GM23338 (cell line): ENCODE results near the gene ATOSA. TPM values are rescaled to one million over a fixed set of nuclear protein-coding genes. Genes with fewer than 3 reads are reported as not detected.

Experiments used
- ATAC-seq: fragments of 200-7000 bp; cut with Tn5 transposase; 3 replicates; pipeline ENCODE4 v1.9.1; 2020
- DNase-seq: peaks from one replicate; pipeline ENCODE4 v3.0.0-alpha.2; 2015; ENCODE audit warnings: low spot score
- H2AFZ ChIP-seq: fragments of 200-600 bp; sonication (generic); 2 replicates; pipeline ENCODE4 v1.8.0; 2016; ENCODE audit warnings: antibody characterized with exemption, mild to moderate bottlenecking, moderate library complexity
- H3F3A ChIP-seq: fragments of 200-600 bp; sonication (generic); replicated peaks from 2 replicates; pipeline ENCODE4 v1.8.0; 2017; ENCODE audit warnings: antibody characterized with exemption, mixed run types, low read depth
- H3K27ac ChIP-seq: fragments of 200-600 bp; sonication (generic); 2 replicates; pipeline ENCODE4 v1.6.1; 2016; ENCODE audit warnings: low read depth
- H3K27me3 ChIP-seq: fragments of 200-600 bp; sonication (generic); 2 replicates; pipeline ENCODE4 v1.8.0; 2016; ENCODE audit warnings: mild to moderate bottlenecking, mixed run types, moderate library complexity; ENCODE audit not compliant: insufficient read depth
- H3K36me3 ChIP-seq: fragments of 200-600 bp; sonication (generic); 2 replicates; pipeline ENCODE4 v1.8.0; 2016; ENCODE audit warnings: mild to moderate bottlenecking; ENCODE audit not compliant: insufficient read depth
- H3K4me1 ChIP-seq: fragments of 200-600 bp; sonication (generic); 2 replicates; pipeline ENCODE4 v1.8.0; 2016; ENCODE audit warnings: mild to moderate bottlenecking, moderate library complexity; ENCODE audit not compliant: insufficient read depth
- H3K4me2 ChIP-seq: fragments of 200-600 bp; sonication (generic); 2 replicates; pipeline ENCODE4 v1.7.1; 2017; ENCODE audit warnings: mixed run types
- H3K4me3 ChIP-seq: fragments of 200-600 bp; sonication (generic); 2 replicates; pipeline ENCODE4 v1.6.1; 2016; ENCODE audit warnings: mixed run types
- H3K79me2 ChIP-seq: fragments of 200-600 bp; sonication (generic); replicated peaks from 2 replicates; pipeline ENCODE4 v1.8.0; 2017; ENCODE audit warnings: mild to moderate bottlenecking; ENCODE audit not compliant: insufficient read depth
- H3K9me2 ChIP-seq: fragments of 200-600 bp; sonication (generic); 2 replicates; pipeline ENCODE4 v1.8.0; 2017; ENCODE audit not compliant: insufficient read depth
- H4K20me1 ChIP-seq: fragments of 200-600 bp; sonication (generic); replicated peaks from 2 replicates; pipeline ENCODE4 v1.8.0; 2017; ENCODE audit warnings: mild to moderate bottlenecking; ENCODE audit not compliant: insufficient read depth
- H3K27ac Mint-ChIP-seq: 2 replicates; pipeline ENCODE4 v1.8.0; 2020; ENCODE audit warnings: inconsistent platforms, mild to moderate bottlenecking, moderate library complexity, mixed read lengths
- H3K27me3 Mint-ChIP-seq: 3 replicates; pipeline ENCODE4 v1.8.0; 2022; ENCODE audit warnings: low read depth, mild to moderate bottlenecking, moderate library complexity, mixed read lengths, inconsistent platforms; ENCODE audit not compliant: insufficient read depth, poor library complexity
- H3K36me3 Mint-ChIP-seq: 3 replicates; pipeline ENCODE4 v1.8.0; 2021; ENCODE audit warnings: low read depth, mild to moderate bottlenecking, inconsistent platforms, moderate library complexity, mixed read lengths
- H3K4me1 Mint-ChIP-seq: 3 replicates; pipeline ENCODE4 v1.8.0; 2020; ENCODE audit warnings: mild to moderate bottlenecking, inconsistent platforms, mixed read lengths
- H3K4me3 Mint-ChIP-seq: 3 replicates; pipeline ENCODE4 v1.8.0; 2021; ENCODE audit warnings: moderate library complexity, mild to moderate bottlenecking, inconsistent platforms, mixed read lengths
- H3K9me3 Mint-ChIP-seq: 3 replicates; pipeline ENCODE4 v1.8.0; 2020; ENCODE audit warnings: moderate library complexity, mild to moderate bottlenecking, inconsistent platforms, mixed read lengths
- CREB1 ChIP-seq: fragments of 250-450 bp; sonication (Bioruptor Pico); IDR thresholded peaks from 2 replicates; pipeline ENCODE4 v1.5.0; 2020; ENCODE audit warnings: low read depth, mild to moderate bottlenecking, moderate library complexity
- CTCF ChIP-seq, 2 experiments: fragments of 200-600 bp in 1 of 2; sonication (generic) in 1 of 2; conservative IDR thresholded peaks; 2 replicates each; pipeline versions ENCODE4 v1.5.1 to v1.6.1; 2016 to 2017; ENCODE audit warnings: antibody characterized with exemption in 2 of 2, low read depth in 2 of 2, mild to moderate bottlenecking in 2 of 2, moderate library complexity in 1 of 2
- ETS1 ChIP-seq: IDR thresholded peaks from 2 replicates; pipeline ENCODE4 v1.6.1; 2016; ENCODE audit warnings: antibody characterized with exemption
- EZH2 ChIP-seq: fragments of 200-600 bp; sonication (generic); IDR thresholded peaks from one replicate; pipeline ENCODE4 v1.8.0; 2017; ENCODE audit warnings: antibody characterized with exemption, mild to moderate bottlenecking, low read depth; ENCODE audit not compliant: unreplicated experiment
- EZH2phosphoT487 ChIP-seq: fragments of 200-600 bp; sonication (generic); IDR thresholded peaks from one replicate; pipeline ENCODE4 v1.8.1; 2018; ENCODE audit warnings: antibody characterized with exemption; ENCODE audit not compliant: unreplicated experiment
- JUNB ChIP-seq: IDR thresholded peaks from one replicate; pipeline ENCODE4 v1.6.1; 2016; ENCODE audit warnings: antibody characterized with exemption; ENCODE audit not compliant: unreplicated experiment
- NANOG ChIP-seq: IDR thresholded peaks from 2 replicates; pipeline ENCODE4 v1.6.1; 2016; ENCODE audit warnings: antibody characterized with exemption, borderline replicate concordance
- POLR2AphosphoS5 ChIP-seq: IDR thresholded peaks from 2 replicates; pipeline ENCODE4 v1.6.1; 2016; ENCODE audit warnings: antibody characterized with exemption, low read depth
- REST ChIP-seq: IDR thresholded peaks from one replicate; pipeline ENCODE4 v1.6.1; 2018; ENCODE audit warnings: antibody characterized with exemption; ENCODE audit not compliant: unreplicated experiment
- STAT1 ChIP-seq: IDR thresholded peaks from one replicate; pipeline ENCODE4 v1.6.1; 2016; ENCODE audit warnings: antibody characterized with exemption; ENCODE audit not compliant: unreplicated experiment
- ZNF114 ChIP-seq: fragments of 250-450 bp; sonication (Bioruptor Pico); IDR thresholded peaks from 2 replicates; pipeline ENCODE4 v1.5.0; 2020; ENCODE audit warnings: mild to moderate bottlenecking, moderate library complexity
- ZNF331 ChIP-seq: fragments of 250-450 bp; sonication (Bioruptor Pico); IDR thresholded peaks from 2 replicates; pipeline ENCODE4 v1.5.0; 2020; ENCODE audit warnings: low read depth, mild to moderate bottlenecking, moderate library complexity
- ZNF462 ChIP-seq: fragments of 250-450 bp; sonication (Bioruptor Pico); IDR thresholded peaks from 2 replicates; pipeline ENCODE4 v1.5.0; 2020; ENCODE audit warnings: mild to moderate bottlenecking, moderate library complexity
- polyA plus RNA-seq: library from polyadenylated mRNA; unstranded; fragments of >200 nt; fragmentation: Nextera tagmentation; extraction: Ambion mirVana; gene quantifications from 2 replicates; pipeline ENCODE4 v1.2.1, GENCODE V29; 2016
- total RNA-seq: library from RNA; depleted of rRNA; stranded (reverse); fragments of >200 nt; shearing (Covaris generic); gene quantifications from 2 replicates; pipeline ENCODE4 v1.2.3, GENCODE V29; 2014

ATOSA gene
- total and polyA plus RNA-seq, 2 experiments from 2014 or later: 6.2 to 14.0 TPM

- Histone ChIP-seq H3K27ac (no peak overlapping the region), H3F3A (no peaks in the 10 kb centered on the region; the same call in 1 of the 2 replicates), H3K4me2 (no peak overlapping the region), H3K4me3 (no peak overlapping the region), H2AFZ (no peak overlapping the region), H3K27me3 (no peaks in the 10 kb centered on the region), H3K79me2 (no peaks in the 10 kb centered on the region), H3K9me2 (no peaks in the 10 kb centered on the region), H4K20me1 (no peaks in the 10 kb centered on the region), H3K4me1 (peaks cover 5% of the 10 kb centered on the region; the same call in 1 of the 2 replicates), H3K36me3 (no peaks in the 10 kb centered on the region)
- Mint-ChIP-seq H3K27ac (no peak overlapping the region), H3K36me3 (no peaks in the 10 kb centered on the region), H3K27me3 (peaks cover 10% of the 10 kb centered on the region), H3K4me1 (peaks cover 4% of the 10 kb centered on the region; the same call in 2 of the 3 replicates), H3K4me3 (no peak overlapping the region), H3K9me3 (no peaks in the 10 kb centered on the region)
- no peak for ATAC-seq
- no peak for DNase-seq
- TF ChIP-seq ZNF462 (no peak), POLR2AphosphoS5 (no peak), EZH2phosphoT487 (no peak), ZNF114 (no peak), EZH2 (no peak), STAT1 (no peak), ZNF331 (CRISPR knock-in tag) (no peak), ETS1 (no peak), JUNB (no peak), REST (no peak), NANOG (no peak), CTCF (conservative IDR thresholded peaks at IDR 0.05; ENCODE audit: low read depth in 2 of 2) (no peak), CREB1 (CRISPR knock-in tag) (no peak)
Observed at GRCh38 chr15:52683580-52683979, 4.4 kb upstream of the ATOSA start.
